Measurements from ENCODE around the gene MAPK10.
A peak's percentile ranks its signal among the peaks of the same experiment; 100 is the strongest.
"Not testable (repeated sequence)": the region's sequence is repeated elsewhere in the genome, so short reads cannot be mapped to it uniquely, and the experiment has no call there.

MAPK10 gene

DNA sequence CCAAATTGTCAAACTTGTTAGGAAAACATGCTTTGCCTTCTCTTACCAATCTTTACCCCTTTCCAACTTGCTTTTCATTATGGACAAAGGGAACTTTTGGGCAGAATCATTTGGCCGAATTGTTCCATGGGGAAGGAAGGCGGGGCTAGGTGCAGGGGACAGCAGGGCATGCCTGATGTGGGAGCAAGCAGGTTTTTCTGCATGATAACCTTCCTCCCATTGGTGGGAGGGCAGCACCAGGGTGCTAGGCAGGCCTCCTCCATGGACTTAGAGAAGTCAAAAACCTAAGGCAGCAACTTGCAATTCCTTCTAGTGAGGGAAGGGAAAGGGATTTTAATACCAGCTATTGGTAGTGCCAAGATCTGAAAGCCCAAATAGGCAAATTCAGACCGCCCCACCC lies 260.5 kb downstream of the MAPK10 start:
- DNase-seq: no peak

DNA sequence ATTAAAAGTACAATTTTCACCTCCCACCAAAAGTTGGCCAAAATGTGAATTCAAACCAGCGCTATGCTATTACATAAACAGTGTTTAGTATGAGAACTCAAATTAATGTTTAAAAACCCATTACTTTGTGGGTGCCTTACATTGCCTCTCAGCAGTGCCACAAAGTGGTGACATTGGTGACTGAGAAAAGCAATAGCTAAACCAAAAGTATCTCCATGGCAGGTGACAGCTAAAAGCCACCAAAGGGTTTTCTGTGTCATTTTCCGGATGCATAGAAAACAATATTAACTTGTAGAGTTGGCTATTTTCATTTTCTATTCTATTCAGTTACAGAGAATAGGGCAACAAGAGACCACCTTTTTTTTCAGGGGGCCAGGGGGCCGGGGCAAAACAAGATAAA lies 261.2 kb downstream of the MAPK10 start:
- no peak for DNase-seq

DNA sequence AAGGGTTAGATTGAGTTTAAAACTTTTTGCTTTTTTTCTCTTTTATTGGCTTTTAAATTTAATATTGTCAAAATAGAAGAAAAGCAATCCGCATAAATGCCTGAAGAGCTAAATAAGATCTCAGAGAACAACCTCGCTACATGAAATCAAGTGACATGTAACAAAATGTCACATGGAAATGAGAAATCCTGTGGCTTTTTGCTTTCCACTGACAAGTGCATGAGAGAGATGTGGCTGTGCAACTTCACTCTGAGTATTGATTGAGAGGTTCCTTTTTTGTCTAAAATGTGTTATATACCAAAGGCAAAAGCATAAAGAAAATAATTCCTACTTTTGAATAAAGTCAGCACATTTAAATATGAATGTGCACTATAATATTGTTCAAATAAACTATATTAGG lies 263.5 kb downstream of the MAPK10 start:
- no peak for DNase-seq

DNA sequence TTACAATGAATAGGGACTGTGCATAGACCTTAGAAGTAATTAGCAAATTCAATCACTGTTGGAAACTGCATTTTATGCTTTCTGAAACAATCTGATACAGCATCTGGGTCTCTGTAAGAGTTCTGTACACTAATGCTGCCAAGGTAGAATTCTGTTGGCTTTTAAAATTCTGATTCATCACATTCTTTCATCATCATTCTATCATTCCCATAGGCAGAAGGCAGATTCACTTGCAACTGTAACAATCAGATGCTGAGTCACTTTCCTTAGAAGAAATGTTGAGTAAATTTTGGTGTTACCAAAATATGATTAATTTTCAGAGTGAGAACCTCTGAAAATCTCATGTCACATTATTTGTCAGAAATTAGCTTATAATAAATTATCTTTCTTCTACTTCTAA lies 267.2 kb downstream of the MAPK10 start:
- no peak for DNase-seq

DNA sequence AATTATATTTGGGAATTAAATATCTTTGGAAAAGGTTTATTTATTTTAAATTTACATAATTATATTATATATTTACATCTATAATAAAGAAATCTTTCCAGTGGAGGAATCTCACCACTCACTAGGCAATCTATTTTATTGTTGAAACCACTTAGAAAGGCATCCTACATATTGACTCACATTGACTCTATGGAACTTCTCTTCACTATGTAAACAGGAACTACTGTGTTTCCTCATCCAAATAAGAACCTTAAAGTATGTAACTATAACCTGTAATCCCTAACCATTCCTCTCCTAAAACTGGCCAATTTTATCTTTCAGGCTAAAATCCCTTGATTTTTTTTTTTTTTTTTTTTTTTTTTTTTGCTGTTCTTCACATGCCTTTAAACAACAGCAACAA lies 268.7 kb downstream of the MAPK10 start:
- DNase-seq: no peak

DNA sequence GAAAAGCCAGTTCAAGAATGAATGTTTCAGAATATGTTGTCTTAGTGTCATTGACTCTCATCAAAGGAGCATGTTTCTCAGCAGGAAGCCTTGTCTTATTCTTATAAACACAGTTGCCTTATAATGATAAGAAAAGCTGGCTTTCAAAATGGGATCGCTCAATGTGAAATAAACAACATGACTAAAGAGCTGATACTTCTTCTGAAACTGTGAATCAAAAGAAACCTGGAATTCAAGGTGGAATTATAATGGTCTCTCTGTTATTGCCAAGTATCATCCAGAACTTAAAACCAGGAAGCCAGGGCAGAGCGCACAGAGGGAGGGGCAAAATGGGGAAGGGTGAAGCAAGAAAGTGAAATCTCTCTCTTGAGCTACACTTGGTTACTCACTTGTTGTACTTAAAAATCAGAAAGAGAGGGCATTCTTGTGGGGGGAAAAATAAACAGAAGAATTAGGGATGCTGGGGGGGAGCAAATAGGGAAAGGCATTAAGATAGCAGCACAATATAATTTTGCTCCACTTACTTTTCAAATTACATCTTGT lies 270.0 kb downstream of the MAPK10 start:
- no peak for DNase-seq

DNA sequence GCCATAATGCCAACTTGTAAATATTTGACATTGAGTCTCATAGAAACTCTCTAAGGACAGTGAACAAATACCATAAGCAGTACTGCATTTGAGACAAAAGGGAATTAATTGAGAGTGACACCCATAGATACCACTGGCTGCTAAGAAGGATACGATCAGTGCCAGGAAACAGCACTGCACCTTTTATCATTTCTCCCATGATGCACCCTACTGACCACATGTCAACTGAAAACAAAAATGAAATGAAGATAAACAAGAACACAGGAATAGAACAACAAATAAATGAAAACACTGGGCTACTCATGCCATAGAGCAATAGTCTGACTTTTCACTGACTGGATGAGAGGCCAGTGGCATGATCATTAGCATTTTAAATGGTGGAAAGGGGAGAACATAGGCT lies 270.8 kb downstream of the MAPK10 start:
- no peak for DNase-seq

DNA sequence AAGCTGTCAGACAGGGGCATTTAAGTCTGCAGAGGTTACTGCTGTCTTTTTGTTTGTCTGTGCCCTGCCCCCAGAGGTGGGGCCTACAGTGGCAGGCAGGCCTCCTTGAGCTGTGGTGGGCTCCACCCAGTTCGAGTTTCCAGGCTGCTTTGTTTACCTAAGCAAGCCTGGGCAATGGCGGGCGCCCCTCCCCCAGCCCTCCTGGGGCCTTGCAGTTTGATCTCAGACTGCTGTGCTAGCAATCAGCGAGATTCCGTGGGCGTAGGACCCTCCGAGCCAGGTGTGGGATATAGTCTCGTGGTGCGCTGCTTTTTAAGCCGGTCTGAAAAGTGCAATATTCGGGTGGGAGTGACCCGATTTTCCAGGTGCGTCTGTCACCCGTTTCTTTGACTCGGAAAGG lies 284.1 kb downstream of the MAPK10 start:
- DNase-seq: not testable (repeated sequence)

DNA sequence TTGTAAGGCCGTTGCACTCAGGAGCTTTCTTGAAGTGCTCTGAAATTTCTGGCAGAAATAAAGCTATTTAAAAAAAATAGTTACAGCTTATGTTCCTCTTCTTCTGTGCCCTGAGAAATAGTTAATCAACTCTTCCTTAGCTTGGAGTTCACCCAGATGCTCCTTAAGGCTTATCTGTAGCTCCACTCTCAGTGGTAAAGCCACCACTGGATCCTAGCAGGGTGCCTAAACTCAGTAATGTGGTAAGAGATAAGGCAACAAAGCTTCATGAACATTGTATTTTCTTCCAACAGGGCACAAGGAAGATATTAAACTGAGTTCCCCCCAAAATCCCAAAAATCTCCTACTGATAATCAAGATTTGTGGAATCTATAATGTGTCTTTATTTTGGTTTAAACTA lies 299.5 kb downstream of the MAPK10 start:
- DNase-seq: peak; percentile 2

DNA sequence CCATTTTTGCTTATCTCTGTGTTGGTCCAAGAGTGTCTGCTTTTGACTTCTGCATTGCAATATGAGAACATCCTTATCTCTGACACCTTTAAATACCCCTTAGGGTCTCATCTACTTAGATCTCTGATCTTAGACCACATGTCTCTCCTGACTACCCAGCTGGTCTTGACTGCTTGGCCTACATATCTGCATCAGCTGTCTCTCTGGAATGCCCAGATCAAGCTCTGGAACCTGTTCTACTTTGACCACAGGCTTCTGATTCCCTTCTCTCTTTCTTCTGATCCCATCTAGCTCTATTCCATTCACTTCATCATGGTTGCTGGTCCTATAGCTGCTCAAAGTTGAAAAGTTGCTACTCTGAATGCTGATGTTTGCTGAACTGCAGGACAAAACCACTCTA lies 301.2 kb downstream of the MAPK10 start:
- no peak for DNase-seq

DNA sequence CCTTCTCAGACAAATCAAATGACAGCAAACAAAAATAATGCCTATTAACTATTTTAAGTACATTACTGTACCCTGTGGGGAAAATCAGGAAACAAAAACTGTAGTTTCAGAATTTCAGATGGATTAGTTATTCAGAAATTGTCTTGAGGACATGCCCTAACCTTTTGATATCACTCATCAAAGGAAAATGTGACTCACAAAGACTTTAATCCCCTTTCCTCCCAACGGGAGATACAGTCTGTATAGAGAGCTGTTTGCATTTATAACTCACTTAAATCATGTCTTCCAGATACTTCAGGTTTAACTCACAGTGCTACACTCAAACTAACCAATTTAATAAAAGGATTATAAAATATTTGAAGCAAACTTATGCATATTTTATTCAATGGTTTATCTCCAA lies 304.0 kb downstream of the MAPK10 start:
- DNase-seq: no peak

DNA sequence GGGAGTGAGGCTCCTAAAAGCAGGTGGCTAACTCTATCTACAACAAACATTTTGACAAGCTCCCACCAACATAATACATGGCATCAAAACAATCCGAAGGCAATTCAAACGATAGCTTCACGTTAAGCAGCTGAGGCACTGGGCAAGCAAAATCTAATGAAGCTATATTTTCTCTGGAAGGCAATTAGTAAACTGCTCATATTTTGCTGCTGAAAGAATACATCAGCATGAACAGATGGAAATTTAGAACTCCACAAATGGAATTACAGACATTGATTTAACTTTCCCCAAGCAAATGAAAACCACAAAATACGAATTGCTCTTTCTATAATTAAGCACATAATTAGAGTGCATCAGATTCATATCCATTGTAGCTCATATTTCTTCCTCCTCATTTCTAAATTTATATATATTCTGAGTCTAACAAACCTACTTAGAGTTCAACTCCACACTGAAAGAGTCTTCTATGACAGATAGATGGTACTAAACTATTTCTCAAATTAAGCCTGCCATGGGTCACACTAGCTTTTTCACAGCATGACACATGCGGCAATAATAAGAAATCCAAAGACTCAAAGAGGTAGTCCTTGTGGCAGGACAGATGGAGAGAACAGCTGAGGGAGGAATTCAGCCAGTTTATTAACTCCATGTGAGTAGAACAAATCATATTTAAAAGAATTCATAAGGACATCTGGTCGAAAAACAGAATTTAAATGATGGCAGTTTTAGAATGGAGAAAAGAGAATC lies 305.4 kb downstream of the MAPK10 start:
- DNase-seq: no peak

DNA sequence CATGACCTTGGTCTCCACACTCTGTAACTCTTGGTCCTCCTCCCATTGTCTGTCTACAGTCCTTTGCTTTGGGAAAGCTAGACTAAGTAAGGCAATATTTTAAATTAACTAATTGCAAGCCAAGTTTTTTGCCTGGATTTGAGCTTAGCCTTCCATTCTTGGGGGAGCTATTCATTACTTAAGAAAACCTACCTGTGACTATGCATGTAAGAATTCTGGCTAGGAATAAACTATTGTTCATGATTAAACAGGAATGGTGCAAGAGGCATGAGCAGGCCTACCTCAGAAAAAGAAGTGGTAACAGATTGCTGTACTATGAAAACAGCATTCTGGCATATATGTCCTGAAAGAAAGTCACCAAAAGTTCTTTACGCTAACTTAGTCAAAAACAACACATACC lies 309.4 kb downstream of the MAPK10 start:
- DNase-seq: no peak

DNA sequence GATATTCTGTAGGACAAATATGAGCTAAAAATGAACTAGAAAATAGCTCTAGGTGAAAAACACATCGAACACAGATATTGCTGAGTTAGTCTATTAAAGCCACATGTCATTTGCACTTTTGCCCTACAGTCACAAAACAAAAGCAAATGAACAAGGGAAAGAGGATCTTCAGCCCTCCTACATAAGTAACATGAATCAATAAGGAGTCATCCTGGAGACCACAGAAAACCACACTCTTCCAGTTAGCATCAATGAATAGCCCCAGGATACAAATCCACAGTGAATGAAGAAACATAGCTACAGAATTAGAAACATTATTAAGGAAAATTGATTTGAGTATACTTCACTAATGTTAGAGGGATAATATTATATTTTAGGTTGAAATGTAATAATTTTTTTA lies 311.4 kb downstream of the MAPK10 start:
- DNase-seq: no peak

DNA sequence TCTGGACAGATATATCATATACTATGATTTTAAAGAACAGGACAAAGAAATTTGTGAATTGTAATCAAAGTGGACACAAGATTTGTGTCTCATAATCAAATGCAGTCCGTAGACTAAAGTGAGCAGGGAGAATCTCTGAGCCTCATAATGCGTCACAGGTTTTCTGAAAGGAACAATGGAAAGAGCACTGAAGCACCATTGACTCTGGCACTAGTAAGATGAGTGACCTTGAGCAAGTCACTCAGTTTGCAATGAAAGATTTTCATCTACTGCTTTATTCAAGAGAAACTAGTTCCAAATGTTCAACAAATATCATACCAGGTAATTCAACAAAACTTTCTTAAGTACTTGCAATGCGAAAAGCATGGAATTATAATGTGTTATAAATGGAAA lies 315.3 kb downstream of the MAPK10 start:
- DNase-seq: no peak

DNA sequence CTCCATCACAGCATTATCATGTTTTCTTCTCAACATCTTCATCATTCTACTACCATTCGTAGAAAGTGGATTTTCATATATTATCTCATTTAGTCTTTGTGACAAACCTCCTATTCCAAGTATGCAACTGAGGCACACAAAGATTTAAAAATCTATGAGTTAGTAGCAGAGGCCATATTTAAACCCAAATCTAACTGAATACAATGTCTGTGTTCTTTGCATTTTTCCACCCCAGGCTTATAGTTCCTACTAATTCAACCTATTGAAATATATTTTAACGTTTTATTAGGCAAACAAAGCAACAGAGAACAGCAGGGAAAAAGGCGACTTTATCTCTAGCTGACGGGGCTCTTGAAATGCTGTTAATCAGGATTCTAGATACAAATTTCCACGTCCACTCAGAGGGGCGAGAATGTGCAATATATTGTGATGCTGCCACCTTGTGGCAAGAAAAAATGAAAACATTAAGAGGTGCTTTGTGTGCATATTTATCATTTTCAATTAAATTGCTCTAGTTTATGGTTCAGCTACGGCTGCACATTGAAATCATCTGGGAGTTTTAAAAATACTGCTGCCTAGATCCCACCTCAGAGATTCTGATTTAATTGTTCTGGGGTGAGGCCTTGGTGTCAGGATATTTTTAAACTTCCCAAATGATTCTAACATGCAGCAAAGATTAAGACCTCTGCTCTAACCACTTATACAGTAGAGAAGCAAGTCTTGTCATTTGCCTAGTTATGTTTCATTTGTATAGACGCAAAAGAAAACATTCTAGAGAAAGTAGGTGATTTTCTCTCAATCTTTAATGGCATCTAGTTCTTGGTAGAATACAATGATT lies 315.9 kb downstream of the MAPK10 start:
- peak; percentile 61 for DNase-seq

DNA sequence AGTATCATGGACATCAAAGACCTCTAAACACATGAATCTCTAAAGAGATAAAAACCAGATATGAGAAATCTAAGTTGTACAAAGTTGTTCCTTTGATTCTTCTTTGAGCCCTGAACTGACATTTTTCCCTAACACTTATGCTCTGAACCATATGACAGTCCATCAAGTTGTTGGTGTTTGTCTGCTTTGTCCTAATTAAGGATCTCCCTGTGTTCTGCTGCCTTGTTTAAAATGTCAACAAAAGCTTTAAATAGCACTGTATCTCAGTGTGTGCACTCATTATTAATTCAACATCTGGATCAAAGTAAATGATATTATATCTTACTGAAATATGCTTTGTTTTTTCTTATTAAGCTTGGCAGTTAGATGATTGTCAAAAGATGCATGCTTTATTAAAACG lies 321.8 kb downstream of the MAPK10 start:
- DNase-seq: no peak

DNA sequence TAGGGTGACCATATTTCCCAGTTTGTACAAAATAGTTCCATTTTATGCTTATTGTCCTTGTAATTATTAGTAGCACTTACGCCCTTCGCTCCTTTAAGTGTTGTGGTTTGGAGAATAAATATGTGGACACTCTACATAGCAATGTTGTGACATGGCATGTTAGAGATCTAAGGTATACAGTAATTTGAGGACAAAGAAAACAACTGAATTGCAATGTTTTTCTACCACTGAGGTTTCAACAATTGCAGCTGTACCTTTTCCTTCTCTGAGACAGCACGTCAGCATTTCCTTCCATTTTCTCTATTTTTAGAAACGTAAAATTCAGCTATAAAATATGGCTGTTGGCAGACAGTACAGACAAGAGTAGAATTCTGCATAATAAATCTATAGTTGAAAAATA lies 323.1 kb downstream of the MAPK10 start:
- no peak for DNase-seq

DNA sequence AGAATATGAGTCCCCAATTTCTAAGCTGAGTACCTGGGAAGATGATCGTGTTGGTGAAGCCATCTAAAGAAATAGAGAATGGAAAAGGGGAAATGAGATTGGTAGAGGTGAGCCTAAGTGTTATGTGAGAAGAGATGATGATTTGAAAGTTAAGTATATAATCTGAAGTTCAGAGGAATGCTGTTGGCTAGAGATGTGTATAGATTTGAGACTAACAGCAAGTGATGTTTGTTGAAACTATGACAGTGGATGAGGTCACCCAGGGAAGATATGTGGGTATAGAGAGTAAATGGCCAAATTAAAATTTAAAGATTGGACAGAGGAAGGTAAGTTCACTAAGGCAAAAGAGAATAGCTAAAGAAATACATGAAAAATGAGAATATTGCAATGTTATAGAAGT lies 324.2 kb downstream of the MAPK10 start:
- no peak for DNase-seq

DNA sequence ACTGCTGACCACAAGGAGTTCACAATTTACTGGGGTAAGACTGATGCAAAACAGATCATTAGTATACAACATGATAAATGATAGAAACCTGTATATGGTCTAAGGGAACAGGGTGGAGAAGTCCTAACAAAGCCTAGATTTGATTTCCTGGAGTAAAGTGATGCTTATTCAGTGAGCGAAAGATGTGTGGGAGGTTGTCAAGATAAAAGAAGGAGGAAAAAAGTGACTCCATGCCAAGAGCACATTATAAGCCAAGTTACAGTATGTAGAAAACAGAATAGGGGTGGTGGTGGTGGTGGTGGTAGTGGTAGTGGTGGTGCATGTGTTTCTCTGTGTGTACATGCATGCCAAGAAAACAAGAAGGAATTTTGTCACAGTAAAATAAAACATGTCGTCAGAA lies 325.2 kb downstream of the MAPK10 start:
- no peak for DNase-seq

DNA sequence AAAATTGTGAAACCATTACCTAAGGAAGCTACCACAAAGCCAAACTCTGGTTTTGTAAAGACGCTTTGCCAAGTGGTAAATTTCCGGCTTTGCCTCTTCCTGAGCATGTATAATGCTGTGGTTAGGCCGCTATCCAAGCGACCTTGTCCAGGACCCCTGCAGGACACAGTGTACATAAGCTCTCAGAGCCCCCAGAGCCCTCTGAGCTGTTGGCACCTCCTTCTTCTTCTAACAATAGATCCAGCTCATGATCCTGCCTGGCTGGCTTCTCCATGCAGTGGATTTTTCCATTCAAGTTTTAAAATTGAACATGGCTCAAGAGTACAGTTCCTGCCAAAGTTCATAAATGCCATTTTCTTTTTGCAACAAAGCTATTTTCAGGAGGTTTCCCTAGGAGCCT lies 326.7 kb downstream of the MAPK10 start:
- DNase-seq: no peak

DNA sequence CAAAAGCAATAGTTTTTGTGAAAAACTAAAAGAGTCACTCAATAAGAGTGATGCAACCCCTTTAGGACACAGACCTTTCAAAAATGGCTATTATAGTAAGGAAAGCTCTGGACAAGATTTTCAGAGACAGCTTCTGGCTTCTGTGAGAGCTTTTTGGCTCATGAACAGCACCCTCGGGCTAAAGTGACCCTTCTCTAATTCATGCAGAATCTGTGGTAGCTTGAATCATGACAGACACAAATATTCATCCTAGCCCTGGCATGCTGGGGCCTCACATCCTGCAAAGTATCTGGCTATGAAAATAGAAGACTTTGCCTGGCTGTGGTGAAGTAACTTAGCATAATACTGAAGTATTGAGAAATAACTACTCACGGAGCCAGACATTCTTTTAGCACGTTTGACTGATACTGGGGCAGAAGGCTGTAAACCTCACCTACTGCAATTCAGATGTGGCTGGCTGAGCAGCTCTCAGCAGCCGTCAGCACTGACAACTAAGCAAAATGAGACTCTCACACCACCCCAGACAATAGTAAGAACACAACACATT lies 327.3 kb downstream of the MAPK10 start:
- DNase-seq: no peak

DNA sequence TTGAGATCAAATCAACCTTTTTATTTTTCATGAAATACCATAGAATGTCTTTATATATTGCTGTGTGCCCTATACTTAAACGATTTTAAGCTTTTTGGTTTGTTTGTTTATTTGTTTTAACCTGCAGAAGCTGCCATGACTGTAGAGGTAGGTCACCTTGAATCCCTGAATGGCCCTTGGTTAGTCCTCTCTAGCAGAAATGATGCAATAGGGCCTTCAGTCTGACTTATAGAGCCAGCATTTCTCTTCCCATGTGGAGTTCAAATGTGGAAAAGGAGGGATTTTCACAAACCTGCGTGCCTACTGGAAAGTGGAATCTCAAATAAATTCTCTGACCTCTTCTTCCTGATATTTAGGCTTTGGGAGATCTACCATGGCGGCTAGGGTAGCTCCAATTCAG lies 327.9 kb downstream of the MAPK10 start:
- no peak for DNase-seq

DNA sequence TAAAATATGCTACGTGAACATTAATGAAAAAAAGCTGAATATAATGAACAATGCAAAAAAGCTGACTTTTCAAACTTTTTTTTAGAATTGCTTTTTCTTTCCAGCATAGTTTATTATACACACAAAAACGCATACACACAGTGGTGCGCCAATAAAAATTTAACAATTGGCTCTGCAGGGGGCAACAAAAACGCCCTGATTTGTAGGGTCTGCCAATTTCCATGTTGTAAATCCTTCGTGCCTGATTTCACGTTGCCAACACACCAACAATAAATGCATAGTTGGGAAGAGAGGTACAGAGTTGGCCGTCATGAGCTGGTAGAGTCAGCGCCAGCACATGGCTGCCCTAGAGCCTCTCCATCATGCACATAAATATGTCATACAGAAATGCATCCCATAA lies 333.1 kb downstream of the MAPK10 start:
- DNase-seq: no peak
